GM11168 (cell line): ENCODE data around the gene C6orf52.

Source experiments
- in situ Hi-C: fragments of 300-500 bp; cut with MboI; formaldehyde crosslinking; loops from one replicate; pipeline ENCODE4 v1.12.0; 2022; ENCODE audit warnings: low sequenced_read_pairs; ENCODE audit not compliant: unreplicated experiment

The C6orf52 gene

DNA sequence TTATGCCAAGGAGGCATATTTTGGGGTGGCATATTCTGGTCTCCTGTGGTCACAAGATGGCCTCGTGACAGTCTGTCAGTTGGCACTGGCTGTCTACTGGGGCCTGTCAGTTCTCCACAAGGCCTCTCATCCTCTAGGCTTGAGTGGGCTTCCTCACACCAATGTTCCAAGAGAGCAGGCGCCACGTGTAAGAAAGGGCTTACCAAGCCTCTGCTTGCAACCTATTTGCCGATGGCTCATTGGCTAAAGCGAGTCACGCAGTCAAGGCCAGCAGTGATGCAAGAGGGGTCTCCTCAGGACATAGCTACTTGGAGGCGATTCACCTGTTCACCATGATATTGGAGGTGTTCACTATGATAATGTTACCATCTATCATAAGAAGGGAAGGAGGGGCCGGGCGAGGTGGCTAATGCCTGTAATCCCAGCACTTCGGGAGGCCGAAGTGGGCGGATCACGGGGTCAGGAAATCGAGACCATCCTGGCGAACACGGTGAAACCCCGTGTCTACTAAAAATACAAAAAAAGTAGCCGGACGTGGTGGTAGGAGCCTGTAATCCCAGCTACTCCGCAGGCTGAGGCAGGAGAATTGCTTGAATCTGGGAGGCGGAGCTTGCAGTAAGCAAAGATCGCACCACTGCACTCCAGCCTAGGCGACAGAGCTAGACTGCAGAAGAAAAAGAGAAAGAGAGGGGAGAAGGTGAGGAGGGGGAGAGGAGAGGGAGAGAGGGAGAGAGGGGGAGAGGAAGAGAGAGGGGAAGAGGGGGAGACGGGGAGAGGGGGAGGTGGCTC lies 35.3 kb downstream of the C6orf52 start:
- in situ Hi-C loops, result no loop called here

- in situ Hi-C loops, result no loop called here
Measured at GRCh38 chr6:10655508-10656055, 38.8 kb downstream of the C6orf52 start.

DNA sequence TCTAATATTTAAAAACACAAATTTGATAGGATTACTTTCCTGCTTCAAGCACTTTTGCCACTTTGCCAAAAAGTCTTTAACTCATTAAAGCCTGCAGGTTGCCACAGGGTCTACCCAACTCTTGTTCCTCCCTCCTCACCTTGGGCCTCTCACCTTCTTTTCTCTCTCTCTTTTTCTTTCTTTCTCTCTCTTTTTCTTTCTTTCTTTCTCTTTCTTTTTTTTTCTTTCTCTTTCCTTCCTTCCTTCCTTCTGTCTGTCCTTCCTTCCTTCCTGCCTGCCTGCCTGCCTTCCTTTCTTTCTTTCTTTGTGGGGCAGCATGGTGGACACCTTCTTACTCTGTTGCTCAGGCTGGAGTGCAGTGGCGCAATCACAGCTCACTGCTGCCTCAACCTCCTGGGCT lies 50.2 kb downstream of the C6orf52 start:
- in situ Hi-C loops, result no loop called here

DNA sequence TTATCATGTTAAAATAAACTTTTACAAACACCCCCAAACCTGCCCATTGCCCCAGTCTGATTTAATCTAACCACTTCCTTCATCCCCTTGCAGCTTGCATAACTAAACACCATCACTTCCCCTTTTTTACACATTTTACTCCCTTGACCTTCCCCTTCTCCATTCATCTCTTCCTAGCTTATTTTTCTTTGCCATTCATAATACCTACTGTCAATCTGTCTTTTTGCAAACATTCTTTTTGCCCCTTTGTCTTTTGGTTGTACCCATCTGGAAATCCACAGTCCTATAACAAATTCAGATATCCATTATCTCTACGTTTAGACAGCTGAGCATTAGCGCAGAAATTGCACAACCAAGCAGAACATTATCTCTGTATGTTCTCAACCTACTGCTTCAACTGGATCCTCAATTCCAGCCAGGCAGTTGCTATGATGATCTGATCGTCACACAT lies 51.2 kb downstream of the C6orf52 start:
- in situ Hi-C loops, result no loop called here

GRCh38 chr6:10641528-10641927 lies 52.9 kb downstream of the C6orf52 start:
- in situ Hi-C loops, result no loop called here

DNA sequence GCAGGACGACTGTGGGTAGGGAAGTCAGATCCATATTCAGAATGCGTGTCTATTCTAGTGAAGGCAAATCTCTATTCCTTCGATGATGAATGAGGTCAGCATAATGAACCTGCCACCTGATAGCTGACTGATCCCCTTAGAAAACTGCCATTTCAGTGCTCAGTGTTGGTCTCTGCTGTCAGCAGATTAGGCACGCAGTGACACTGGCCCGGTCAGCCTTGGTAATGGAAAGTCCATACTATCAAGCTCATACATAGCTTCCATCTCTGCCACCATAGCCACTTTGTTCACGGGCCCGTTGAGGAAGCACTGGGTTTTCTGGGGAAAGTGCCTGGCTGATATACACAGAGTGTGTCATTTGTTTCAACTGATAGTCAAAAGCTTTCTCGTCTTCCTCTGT lies 54.0 kb downstream of the C6orf52 start:
- in situ Hi-C loops, result no loop called here

DNA sequence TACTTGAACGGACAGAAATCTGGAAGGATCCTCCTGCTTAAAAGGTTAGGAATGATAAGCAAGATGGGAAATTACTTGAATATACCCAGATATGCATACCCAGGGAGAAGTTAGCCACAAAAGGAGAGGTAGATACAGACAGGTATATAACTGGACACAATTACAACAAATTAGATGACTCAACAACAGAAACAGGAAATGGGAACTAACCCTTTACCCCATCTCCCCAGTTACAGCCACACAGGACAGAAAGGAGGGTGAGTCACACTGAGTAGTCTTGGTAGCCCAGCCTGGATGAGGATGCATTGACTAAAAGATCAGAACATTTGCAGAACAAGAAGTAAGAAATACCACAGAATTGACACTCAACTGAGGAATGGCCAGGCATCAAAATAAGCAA lies 61.2 kb downstream of the C6orf52 start:
- in situ Hi-C loops, result no loop called here

GRCh38 chr6:10630178-10630577 lies 64.2 kb downstream of the C6orf52 start:
- in situ Hi-C loops, result no loop called here

DNA sequence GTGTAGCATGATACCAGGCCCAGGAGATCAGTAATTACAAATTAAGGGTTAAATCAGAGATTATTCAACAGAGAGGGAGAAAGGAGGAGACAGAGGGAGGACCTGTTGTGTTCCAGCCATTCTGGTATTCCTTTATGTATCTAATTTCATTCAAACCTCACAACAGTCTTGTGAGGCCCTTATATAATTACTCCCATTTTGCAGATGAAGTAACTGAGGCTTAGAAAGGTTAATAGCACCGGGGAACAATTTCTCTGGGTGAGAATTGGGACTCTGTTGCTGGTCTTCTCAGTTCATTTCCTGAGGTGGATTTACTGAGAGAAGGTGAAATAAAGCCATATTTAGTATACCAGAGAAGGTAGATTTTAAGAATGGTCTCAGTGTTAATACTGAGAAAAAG lies 66.6 kb downstream of the C6orf52 start:
- in situ Hi-C loops, result no loop called here

DNA sequence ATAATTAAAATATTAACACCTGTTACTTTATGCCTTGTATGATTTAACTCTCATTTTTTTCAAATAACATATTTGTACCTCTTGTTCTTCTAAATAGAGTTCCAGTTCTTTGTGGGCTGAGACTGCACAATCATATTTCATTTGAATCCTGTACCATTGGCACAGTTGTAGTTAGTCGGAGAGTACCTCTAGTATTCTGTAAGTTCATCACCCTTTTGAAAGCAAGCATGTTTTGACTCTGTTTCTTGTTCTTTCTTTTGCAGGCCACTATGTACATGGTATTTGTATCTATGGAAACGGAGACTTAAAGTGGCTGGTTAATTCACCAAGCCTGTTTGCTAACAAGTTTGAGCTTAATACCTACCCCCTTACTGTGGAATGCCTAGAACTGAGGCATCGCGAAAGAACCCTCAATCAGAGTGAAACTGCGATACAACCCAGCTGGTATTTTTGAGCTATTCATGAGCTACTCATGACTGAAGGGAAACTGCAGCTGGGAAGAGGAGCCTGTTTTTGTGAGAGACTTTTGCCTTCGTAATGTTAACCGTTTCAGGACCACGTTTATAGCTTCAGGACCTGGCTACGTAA lies 68.2 kb downstream of the C6orf52 start:
- in situ Hi-C loops, result no loop called here

DNA sequence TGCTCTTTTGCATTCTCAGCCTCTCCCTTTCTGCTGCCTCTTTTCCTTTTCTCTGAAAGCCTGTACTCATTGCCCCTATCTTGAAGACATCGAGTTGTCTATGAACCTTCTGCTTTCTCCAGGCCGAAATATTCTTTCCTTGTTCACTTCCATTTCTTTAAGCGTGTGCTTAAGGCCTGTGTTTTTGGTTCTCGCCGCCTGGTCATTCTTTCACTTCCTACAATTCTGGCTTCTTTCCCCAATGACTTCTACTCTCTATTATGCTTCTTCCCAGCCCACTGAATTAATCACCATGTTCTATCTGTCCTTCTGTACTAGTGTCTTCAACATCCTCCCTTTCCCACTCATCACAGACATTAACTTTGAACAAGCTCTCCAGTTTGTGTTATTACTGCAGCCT lies 69.6 kb downstream of the C6orf52 start:
- in situ Hi-C loops, result no loop called here

GRCh38 chr6:10621847-10622246 lies 72.6 kb downstream of the C6orf52 start:
- in situ Hi-C loops, result no loop called here
